Gastrocnemius medialis (tissue), 4 donors: Measurements from ENCODE around the gene CCDC92B. TPM values are rescaled to one million over a fixed set of nuclear protein-coding genes. Genes with fewer than 3 reads are reported as not detected.

Experiments used
- ATAC-seq, 2 donors: fragments of 150-250 bp; one replicate each; pipeline ENCODE4 v1.9.1; 2016
- DNase-seq, 2 donors: peaks; one replicate each; pipeline ENCODE4 v3.0.0-alpha.2; 2019
- H3K27ac ChIP-seq, 4 donors: fragments of 200-600 bp; sonication (generic); 1 replicate in 1 of 4; 2 replicates in 3 of 4; pipeline ENCODE4 v1.5.1; 2016 to 2018; ENCODE audit warnings: mild to moderate bottlenecking in 2 of 4, moderate library complexity in 1 of 4
- H3K27me3 ChIP-seq, 3 donors: fragments of 200-600 bp; sonication (generic) in 2 of 3; 1 replicate in 1 of 3; 2 replicates in 2 of 3; pipeline versions ENCODE4 v1.5.1 to v1.6.0; 2016 to 2019; ENCODE audit warnings: mild to moderate bottlenecking in 1 of 3, moderate library complexity in 1 of 3
- H3K36me3 ChIP-seq, 2 donors: fragments of 200-600 bp; sonication (generic) in 1 of 2; one replicate each; pipeline ENCODE4 v1.5.1; 2017 to 2018
- H3K4me1 ChIP-seq, 2 donors: fragments of 200-600 bp; sonication (generic) in 1 of 2; one replicate each; pipeline ENCODE4 v1.5.1; 2016 to 2017; ENCODE audit warnings: mild to moderate bottlenecking in 2 of 2
- H3K4me3 ChIP-seq, 4 donors: fragments of 200-600 bp; sonication (generic) in 3 of 4; 1 replicate in 1 of 4; 2 replicates in 3 of 4; pipeline ENCODE4 v1.5.1; 2016 to 2019; ENCODE audit warnings: mild to moderate bottlenecking in 2 of 4
- H3K9me3 ChIP-seq, 3 donors: fragments of 200-600 bp; sonication (generic) in 2 of 3; 1 replicate in 1 of 3; 2 replicates in 2 of 3; pipeline ENCODE4 v1.5.1; 2016 to 2019
- CTCF ChIP-seq, 5 experiments: fragments of 450-650 bp in 3 of 5; fragments of 200-600 bp in 2 of 5; sonication (generic) in 2 of 5; IDR thresholded peaks in 4 of 5; conservative IDR thresholded peaks in 1 of 5; 1 replicate in 4 of 5; 2 replicates in 1 of 5; pipeline ENCODE4 v1.5.1; 2016 to 2019; ENCODE audit warnings: antibody characterized with exemption in 5 of 5, mild to moderate bottlenecking in 3 of 5, moderate library complexity in 3 of 5
- POLR2A ChIP-seq, 2 donors: fragments of 450-650 bp; IDR thresholded peaks; one replicate each; pipeline ENCODE4 v1.6.1; 2017; ENCODE audit warnings: antibody characterized with exemption in 2 of 2, mild to moderate bottlenecking in 2 of 2, moderate library complexity in 2 of 2
- in situ Hi-C, 4 donors: fragments of 200-750 bp; cut with MboI; loops; one replicate each; pipeline versions ENCODE4 v1.15.0 to v1.8.0; 2017; ENCODE audit warnings: low sequenced_read_pairs in 4 of 4
- intact Hi-C: fragments of 100-400 bp; cut with DNase I; formaldehyde crosslinking; loops from one replicate; pipeline ENCODE4 v1.15.1; 2023; ENCODE audit warnings: low total_unique reads
- total RNA-seq, 4 donors: library from RNA; depleted of rRNA; stranded (reverse); fragments of >200 nt; gene quantifications; one replicate each; pipeline versions ENCODE4 v1.1.0 to v1.2.3, GENCODE V29; 2016

The CCDC92B gene
- total RNA-seq, 4 donors from 2014 or later, result not detected

- ATAC-seq (no peak), DNase-seq (peak in 1 of 2 donors; percentile 37)
- intact Hi-C loops, result loop anchor here (2.0 to 5.0 kb wide), 4 partner anchors 23 to 317 kb away; partner anchors contain the start of gene MNT
- H3K36me3 ChIP-seq, result no peaks in the 10 kb centered on the region
- H3K27ac ChIP-seq, result peak overlapping the region; percentile 91 to 98 (median 96)
- peaks cover 59 to 65% of the 10 kb centered on the region in 2 donors for H3K4me1 ChIP-seq
- H3K9me3 ChIP-seq, result no peaks in the 10 kb centered on the region
- in situ Hi-C loops, result loop anchor here in 2 of 4 donors (10.0 to 25.0 kb wide), 2 partner anchors 115 to 298 kb away; partner anchors contain the start of genes PAFAH1B1 (in 2 of the 2) and MNT (in 1 of the 2)
- H3K4me3 ChIP-seq, result peak overlapping the region; percentile 65 to 84 (median 71)
- H3K27me3 ChIP-seq, result no peaks in the 10 kb centered on the region
- TF ChIP-seq CTCF (IDR thresholded peaks at IDR 0.05 in 4 of 5, conservative IDR thresholded peaks at IDR 0.05 in 1 of 5) (no peak), POLR2A (IDR thresholded peaks at IDR 0.05) (no peak)
These were observed 39.2 kb downstream of the CCDC92B start for GRCh38 chr17:2710071-2710802.

DNA sequence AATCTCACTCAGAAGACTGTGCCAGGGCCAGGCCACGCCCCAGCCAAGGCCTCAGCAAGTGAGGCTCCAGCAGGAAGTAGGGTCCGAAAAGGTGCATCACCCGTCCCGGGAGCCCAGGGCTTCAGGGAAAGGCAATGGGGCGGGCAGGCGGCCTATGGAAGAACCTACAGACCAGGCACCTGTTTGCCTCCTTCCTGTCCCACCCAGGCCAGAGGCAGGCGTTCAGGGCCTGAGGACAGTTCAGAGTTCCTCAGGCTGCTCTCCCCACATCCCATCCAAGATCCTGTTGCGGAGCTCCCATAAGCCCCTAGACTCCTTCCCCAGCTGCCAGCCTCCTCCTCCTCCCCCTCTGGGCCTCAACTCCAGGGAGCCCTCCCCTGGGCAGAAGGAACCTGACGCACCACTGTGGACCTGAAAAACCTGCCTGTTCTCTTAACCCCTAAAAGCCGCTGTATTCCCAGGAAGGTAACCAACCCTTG lies 40.2 kb downstream of the CCDC92B start:
- Histone ChIP-seq H3K27me3 (no peaks in the 10 kb centered on the region), H3K27ac (peak overlapping the region; percentile 91 to 98 (median 96)), H3K9me3 (no peaks in the 10 kb centered on the region), H3K36me3 (no peaks in the 10 kb centered on the region), H3K4me3 (peak overlapping the region; percentile 65 to 84 (median 71)), H3K4me1 (peaks cover 63 to 74% of the 10 kb centered on the region in 2 donors)
- in situ Hi-C loops, result loop anchor here in 1 of 4 donors (25.0 kb wide), 1 partner anchor 297 kb away; the partner anchor contains the start of gene MNT
- DNase-seq (peak in 1 of 2 donors; percentile 67), ATAC-seq (no peak)
- intact Hi-C loops, result loop anchor here (5.0 kb wide), 2 partner anchors 197 to 327 kb away; partner anchors contain the start of gene METTL16
- TF ChIP-seq CTCF (IDR thresholded peaks at IDR 0.05 in 4 of 5, conservative IDR thresholded peaks at IDR 0.05 in 1 of 5), result no peak
- TF ChIP-seq POLR2A (IDR thresholded peaks at IDR 0.05), result no peak

DNA sequence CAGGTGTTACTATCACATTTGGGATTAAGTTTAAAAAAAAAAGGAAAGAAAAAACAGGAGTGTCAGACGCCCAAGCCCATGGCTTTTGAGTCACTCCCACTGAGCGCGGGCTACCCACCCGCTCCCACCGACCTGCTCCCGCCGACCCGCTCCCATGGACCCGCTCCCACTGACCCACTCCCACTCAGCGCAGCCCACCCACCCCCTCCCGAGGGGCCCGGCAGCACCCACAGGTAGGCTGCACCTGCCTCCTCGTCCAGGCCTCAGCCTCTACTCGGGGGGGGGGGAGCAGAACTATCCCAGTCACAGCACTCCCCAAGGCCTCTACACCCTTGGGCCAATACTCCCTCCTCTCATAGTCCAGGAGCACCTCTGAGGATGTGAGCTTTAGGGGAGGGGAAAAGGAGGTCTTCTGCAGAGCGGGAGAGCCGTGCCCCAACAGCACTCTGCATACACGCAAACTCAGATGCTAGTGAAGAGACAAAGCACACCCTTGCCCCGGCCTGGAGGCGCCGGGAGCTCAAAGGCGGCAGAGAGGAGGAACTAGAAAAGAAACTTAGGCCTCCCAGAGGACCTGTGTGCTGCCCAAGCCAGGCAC lies 40.8 kb downstream of the CCDC92B start:
- no peak for TF ChIP-seq POLR2A (IDR thresholded peaks at IDR 0.05)
- TF ChIP-seq CTCF (IDR thresholded peaks at IDR 0.05 in 4 of 5, conservative IDR thresholded peaks at IDR 0.05 in 1 of 5), result no peak
- ATAC-seq (no peak), DNase-seq (no peak)
- peaks cover 60 to 77% of the 10 kb centered on the region in 2 donors for H3K4me1 ChIP-seq
- no peaks in the 10 kb centered on the region for H3K9me3 ChIP-seq
- peak overlapping the region; percentile 91 to 98 (median 96) for H3K27ac ChIP-seq
- no peaks in the 10 kb centered on the region for H3K36me3 ChIP-seq
- intact Hi-C loops, result loop anchor here (5.0 kb wide), 2 partner anchors 196 to 326 kb away; partner anchors contain the start of gene METTL16
- H3K4me3 ChIP-seq, result peak overlapping the region; percentile 65 to 84 (median 71)
- H3K27me3 ChIP-seq, result no peaks in the 10 kb centered on the region
- in situ Hi-C loops, result loop anchor here in 1 of 4 donors (25.0 kb wide), 1 partner anchor 296 kb away; the partner anchor contains the start of gene MNT

DNA sequence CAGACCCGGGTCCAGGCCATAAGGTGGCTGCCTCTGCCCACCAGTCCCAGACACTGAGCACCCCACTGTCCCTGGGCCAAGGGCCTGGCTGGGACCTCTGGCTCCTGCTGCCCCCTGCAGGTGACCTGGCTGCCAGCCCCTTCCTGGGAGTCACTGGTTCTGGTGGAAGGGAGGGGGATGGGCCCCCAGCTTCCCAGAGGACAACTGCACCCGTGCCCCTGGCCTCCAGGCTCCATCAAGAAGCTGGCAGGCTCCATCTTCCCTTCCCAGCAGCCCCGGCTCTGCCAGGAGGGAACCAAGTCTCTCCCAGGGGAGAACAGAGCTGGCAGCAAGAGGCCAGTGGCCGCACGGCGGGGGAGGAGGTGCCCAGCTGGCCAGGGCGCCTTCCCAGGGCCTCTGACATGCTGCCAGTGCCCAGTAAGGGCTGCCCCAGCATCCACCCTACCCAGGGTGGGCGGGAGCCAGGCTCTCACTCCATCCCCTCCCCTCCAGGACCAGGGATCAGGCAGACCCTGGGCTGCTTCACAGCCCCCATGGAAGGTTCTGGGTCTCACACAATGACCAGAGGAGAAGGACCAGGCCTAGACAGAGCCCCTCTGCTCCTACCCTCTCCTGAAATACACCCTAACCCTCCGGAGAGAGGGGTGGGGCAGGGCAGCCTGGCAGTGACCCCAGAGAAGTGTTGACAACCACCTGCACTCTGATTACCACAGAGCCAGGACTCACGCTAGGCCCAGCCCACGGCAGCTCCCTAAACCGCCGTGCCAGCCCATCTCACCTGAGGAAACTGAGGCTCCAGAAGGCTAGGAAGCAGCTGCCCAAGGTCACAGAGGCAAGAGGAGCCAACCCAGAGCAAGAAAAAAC lies 41.5 kb downstream of the CCDC92B start:
- peak overlapping the region; percentile 51 to 84 (median 68) for H3K4me3 ChIP-seq
- H3K27me3 ChIP-seq, result no peaks in the 10 kb centered on the region
- peak; percentile 28 to 47 for ATAC-seq
- DNase-seq, result peak; percentile 88 to 99
- in situ Hi-C loops (loop anchor here in 1 of 4 donors (25.0 kb wide), 1 partner anchor 296 kb away; the partner anchor contains the start of gene MNT), intact Hi-C loops (loop anchor here (1.0 to 5.0 kb wide), 3 partner anchors 114 to 326 kb away; partner anchors contain the start of gene METTL16)
- H3K27ac ChIP-seq, result peak overlapping the region; percentile 91 to 98 (median 96)
- H3K36me3 ChIP-seq, result peaks cover 0 to 7% of the 10 kb centered on the region in 2 donors
- TF ChIP-seq CTCF (IDR thresholded peaks at IDR 0.05 in 4 of 5, conservative IDR thresholded peaks at IDR 0.05 in 1 of 5), result peak; percentile 57 to 85 (median 72)
- TF ChIP-seq POLR2A (IDR thresholded peaks at IDR 0.05), result peak; percentile 42 to 56
- peaks cover 55 to 72% of the 10 kb centered on the region in 2 donors for H3K4me1 ChIP-seq
- H3K9me3 ChIP-seq, result no peaks in the 10 kb centered on the region
